Omental fat pad (tissue), 4 donors: ENCODE results near the gene RMI2. TPM values are rescaled to one million over a fixed set of nuclear protein-coding genes. Genes with fewer than 3 reads are reported as not detected.

Experiments
- ATAC-seq: fragments of 150-250 bp; one replicate; pipeline ENCODE4 v1.9.1; 2016; ENCODE audit warnings: mild to moderate bottlenecking, moderate library complexity; ENCODE audit not compliant: low FRiP score
- DNase-seq: peaks from one replicate; pipeline ENCODE4 v3.0.0-alpha.2; 2019; ENCODE audit warnings: low spot score
- total RNA-seq, 4 donors: library from RNA; depleted of rRNA; stranded (reverse); fragments of >200 nt; gene quantifications; one replicate each; pipeline ENCODE4 v1.1.0, GENCODE V29; 2016
- TF ChIP-seq, protein P1 (sequence below), 3 donors: fragments of 450-650 bp; IDR thresholded peaks; one replicate each; pipeline ENCODE4 v1.5.1; 2016 to 2017; ENCODE audit warnings: antibody characterized with exemption in 3 of 3, mild to moderate bottlenecking in 3 of 3, moderate library complexity in 2 of 3

The RMI2 gene
- total RNA-seq, 4 donors from 2014 or later: 0.72 to 1.7 (median 1.2) TPM; not detected in 1

DNA sequence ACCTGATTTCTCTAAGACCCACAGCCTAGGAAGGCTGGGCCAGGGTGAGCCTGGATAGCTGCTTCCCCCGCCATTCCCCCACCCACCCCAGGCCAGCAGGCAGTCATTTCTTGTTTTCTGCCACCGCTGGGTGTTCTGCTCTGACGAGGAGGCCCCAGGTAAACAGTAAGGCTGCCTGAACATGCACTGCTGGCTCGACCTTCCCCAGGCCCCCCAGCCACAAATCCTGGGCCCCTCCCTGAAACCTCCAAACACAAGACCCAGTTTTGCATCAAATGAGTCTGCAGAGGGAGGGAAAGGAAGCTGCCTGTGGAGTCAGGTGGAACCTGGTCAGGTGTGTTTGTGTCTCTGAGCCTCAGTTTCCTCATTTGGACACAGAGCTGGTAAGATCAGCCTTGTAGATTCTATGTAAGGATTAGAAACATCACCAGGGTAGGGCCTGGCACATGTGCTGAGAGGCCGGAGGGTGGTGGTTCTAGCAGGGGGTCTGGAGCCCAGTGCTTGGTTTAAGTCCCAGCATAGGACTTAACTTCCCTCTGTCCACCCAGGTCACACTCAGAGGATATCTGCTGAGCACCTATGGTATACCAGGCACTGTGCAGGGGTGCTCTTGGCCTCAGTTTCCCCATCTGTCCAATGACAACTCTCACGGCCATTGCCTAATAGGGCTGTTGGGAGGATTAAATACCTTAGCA lies 45.2 kb upstream of the RMI2 start:
- TF ChIP-seq, protein P1, sequence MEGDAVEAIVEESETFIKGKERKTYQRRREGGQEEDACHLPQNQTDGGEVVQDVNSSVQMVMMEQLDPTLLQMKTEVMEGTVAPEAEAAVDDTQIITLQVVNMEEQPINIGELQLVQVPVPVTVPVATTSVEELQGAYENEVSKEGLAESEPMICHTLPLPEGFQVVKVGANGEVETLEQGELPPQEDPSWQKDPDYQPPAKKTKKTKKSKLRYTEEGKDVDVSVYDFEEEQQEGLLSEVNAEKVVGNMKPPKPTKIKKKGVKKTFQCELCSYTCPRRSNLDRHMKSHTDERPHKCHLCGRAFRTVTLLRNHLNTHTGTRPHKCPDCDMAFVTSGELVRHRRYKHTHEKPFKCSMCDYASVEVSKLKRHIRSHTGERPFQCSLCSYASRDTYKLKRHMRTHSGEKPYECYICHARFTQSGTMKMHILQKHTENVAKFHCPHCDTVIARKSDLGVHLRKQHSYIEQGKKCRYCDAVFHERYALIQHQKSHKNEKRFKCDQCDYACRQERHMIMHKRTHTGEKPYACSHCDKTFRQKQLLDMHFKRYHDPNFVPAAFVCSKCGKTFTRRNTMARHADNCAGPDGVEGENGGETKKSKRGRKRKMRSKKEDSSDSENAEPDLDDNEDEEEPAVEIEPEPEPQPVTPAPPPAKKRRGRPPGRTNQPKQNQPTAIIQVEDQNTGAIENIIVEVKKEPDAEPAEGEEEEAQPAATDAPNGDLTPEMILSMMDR (IDR thresholded peaks at IDR 0.05): no peak
- ATAC-seq: no peak
- no peak for DNase-seq

DNA sequence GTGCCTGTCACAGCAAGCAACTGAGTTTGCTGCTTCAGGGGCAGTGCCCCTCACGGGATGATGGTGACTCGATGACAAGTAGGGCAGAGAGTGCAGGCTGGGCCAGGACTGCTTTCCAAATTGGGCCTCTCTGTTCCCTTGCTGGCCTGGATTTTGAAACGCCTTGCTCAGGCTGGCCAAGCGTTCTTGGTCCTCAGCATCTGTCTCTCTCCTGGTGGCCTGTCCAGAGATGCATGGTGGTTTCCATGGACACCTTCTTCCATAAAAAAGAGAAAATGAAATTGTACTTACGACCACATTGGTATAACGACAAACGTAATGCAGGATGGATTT lies 44.7 kb upstream of the RMI2 start:
- ATAC-seq (no peak), DNase-seq (no peak)
- TF ChIP-seq, protein P1 (IDR thresholded peaks at IDR 0.05): no peak

DNA sequence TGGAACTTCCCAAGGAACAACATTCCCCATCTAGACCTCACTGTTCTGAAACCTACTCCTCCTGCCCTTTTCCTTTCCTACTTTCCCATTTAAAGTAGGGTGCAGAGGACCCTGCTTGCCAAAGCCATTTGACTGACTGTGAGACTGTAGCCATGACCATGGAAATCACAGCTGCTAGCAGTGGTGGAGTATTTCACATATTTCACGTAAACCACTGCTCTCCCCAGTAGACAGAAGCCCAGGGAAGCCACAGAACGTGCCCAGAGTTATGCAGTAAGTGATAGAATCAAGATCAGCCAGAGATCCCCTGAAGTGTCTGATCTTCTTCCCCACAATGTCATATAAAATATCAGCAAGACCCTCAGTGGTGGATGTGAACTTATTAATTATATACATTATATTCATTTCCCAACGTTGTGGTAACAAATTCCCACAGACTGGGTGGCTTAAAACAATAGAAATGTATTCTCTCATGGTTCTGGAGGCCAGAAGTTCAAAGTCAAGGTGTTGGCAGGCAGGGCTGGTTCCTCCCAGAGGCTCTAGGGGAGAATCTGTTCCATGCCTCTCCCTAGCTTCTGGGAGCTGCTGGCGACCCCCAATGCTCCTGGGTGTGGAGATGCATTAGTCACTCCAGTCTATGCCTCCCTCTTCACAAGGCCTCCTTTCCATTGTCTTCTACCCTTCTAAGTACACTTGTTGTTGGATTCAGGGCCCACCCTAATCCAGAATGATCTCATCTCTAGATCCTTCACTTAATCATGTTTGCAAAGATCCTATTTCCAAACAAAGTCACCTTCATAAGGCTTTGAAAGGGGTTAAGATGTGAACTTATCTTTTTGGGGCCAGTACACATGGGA lies 43.4 kb upstream of the RMI2 start:
- TF ChIP-seq, protein P1 (IDR thresholded peaks at IDR 0.05): no peak
- DNase-seq (no peak), ATAC-seq (no peak)

DNA sequence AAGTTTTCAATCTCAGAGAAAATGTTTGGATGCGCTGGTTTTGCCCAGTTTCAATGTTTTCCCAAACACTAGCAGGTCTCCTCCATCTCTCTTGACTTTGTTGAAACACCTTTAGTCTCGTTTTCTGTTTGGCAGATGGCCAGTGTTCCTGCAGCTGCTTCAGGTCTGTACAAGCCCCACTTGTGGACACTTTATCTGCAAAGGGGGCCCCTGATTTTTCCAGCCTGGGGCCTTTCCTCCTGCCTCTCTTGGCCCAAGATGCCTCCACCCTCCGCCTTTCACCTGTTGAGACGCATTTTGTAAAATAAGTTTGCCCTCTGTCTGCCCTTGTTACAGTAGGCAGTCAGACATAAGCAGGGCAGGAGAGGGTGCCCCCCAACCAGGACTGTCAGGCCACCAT lies 42.3 kb upstream of the RMI2 start:
- DNase-seq: no peak
- TF ChIP-seq, protein P1 (IDR thresholded peaks at IDR 0.05): no peak
- no peak for ATAC-seq

DNA sequence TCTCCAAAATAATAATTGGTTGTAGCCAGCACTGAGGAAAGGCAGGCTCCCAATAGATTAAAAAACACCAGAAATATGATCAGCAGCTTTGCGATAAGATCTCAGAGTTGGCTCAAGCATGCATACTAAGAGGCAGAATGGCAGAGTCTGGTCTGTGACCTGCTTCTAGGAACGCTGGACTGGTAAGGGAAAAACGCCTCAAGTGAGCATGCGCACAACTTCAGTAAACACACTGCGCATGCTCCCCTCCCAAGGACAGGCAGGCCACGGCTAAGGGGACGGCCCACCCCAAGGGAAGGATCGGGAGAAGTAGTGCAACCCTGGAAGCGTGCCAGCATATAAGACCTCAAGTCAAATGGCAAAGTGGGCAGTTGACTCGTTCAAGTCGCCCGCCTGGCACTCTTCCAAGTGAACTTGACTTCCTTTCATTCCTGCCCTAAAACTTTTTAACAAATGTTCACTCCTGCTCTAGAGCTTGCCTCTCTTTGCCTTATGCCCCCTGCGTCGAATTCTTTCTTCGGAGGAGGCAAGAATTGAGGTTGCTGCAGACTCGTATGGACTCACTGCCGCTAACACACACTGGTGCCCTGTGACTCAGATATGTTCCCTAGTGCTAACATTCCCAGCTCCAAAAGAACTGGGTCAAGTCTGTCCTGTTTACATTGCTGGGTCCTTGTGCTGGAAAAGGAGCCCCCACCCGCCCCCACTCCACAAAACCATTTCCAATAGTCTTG lies 41.7 kb upstream of the RMI2 start:
- ATAC-seq: no peak
- DNase-seq: no peak
- TF ChIP-seq, protein P1 (IDR thresholded peaks at IDR 0.05): no peak

DNA sequence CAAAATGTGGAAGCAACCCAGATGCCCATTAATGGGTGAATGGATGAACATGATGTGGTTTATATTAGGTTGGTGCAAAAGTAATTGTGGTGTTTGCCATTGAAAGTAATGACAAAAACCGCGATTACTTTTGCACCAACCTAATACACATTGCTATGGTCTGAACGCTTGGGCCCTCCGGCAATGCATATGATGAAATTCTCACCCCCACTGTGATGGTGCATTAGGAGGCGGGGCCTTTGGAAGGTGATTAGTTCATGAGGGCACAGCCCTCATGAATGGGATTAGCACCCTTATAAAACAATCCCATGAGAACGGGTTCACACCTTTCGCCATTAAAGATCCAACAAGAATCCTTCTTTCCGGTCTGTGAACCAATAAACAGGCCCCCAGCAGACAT lies 38.9 kb upstream of the RMI2 start:
- TF ChIP-seq, protein P1 (IDR thresholded peaks at IDR 0.05): no peak
- DNase-seq: no peak
- no peak for ATAC-seq
